ENCODE measurements around the gene SPARC.
"Not testable (repeated sequence)": the region's sequence is repeated elsewhere in the genome, so short reads cannot be mapped to it uniquely, and the experiment has no call there.

Gene SPARC

GRCh38 chr5:151680944-151681427 lies 5.7 kb downstream of the SPARC start:
- ChIA-PET POLR2A (interaction anchor here (3.1 to 16.5 kb wide), 5 partner anchors 8 to 61 kb away, joined by 24 to 383 read pairs (median 94); no protein-coding TSS in a partner anchor), CTCF (interaction anchor here (2.2 to 12.0 kb wide), 4 partner anchors 8 to 59 kb away, joined by 8 to 198 read pairs (median 24); no protein-coding TSS in a partner anchor)
- H3K4me3 ChIP-seq (ENCODE audit: low read depth, low read length): peak overlapping the region; percentile 48
- no peak for TF ChIP-seq CTCF (IDR thresholded peaks at IDR 0.05; ENCODE audit: insufficient read depth, low read length, missing control alignments)
- DNase-seq (ENCODE audit: low read depth, low spot score): no peak

- ChIA-PET POLR2A (interaction anchor here (0.6 to 16.5 kb wide), 10 partner anchors 12 to 91 kb away, joined by 3 to 383 read pairs (median 8); partner anchors contain the start of gene G3BP1), CTCF (interaction anchor here (0.7 to 12.0 kb wide), 5 partner anchors 8 to 60 kb away, joined by 3 to 198 read pairs (median 9); no protein-coding TSS in a partner anchor)
- DNase-seq (ENCODE audit: low read depth, low spot score): not testable (repeated sequence)
- H3K4me3 ChIP-seq (ENCODE audit: low read depth, low read length): peak overlapping the region; percentile 48
Measured at GRCh38 chr5:151680156-151680505, 6.6 kb downstream of the SPARC start.

GRCh38 chr5:151679421-151680155 lies 7.1 kb downstream of the SPARC start:
- peak overlapping the region; percentile 42 for H3K4me3 ChIP-seq (ENCODE audit: low read depth, low read length)
- ChIA-PET CTCF (interaction anchor here (0.7 to 12.0 kb wide), 5 partner anchors 7 to 61 kb away, joined by 3 to 198 read pairs (median 9); no protein-coding TSS in a partner anchor), POLR2A (interaction anchor here (0.7 to 16.5 kb wide), 8 partner anchors 12 to 92 kb away, joined by 3 to 383 read pairs (median 8); partner anchors contain the start of gene G3BP1)
- DNase-seq (ENCODE audit: low read depth, low spot score): no peak
- no peak for TF ChIP-seq CTCF (IDR thresholded peaks at IDR 0.05; ENCODE audit: insufficient read depth, low read length, missing control alignments)

GRCh38 chr5:151678713-151679112 lies 8.0 kb downstream of the SPARC start:
- ChIA-PET POLR2A (interaction anchor here (1.3 to 16.5 kb wide), 7 partner anchors 8 to 63 kb away, joined by 7 to 383 read pairs (median 18); partner anchors contain the start of gene SPARC), CTCF (interaction anchor here (1.1 to 12.0 kb wide), 2 partner anchors 16 to 62 kb away, joined by 3 to 198 read pairs; no protein-coding TSS in a partner anchor)
- TF ChIP-seq CTCF (IDR thresholded peaks at IDR 0.05; ENCODE audit: insufficient read depth, low read length, missing control alignments): no peak
- H3K4me3 ChIP-seq (ENCODE audit: low read depth, low read length): peak overlapping the region; percentile 42
- no peak for DNase-seq (ENCODE audit: low read depth, low spot score)

GRCh38 chr5:151677776-151678545 lies 8.8 kb downstream of the SPARC start:
- DNase-seq (ENCODE audit: low read depth, low spot score): no peak
- H3K4me3 ChIP-seq (ENCODE audit: low read depth, low read length): peak overlapping the region; percentile 42
- TF ChIP-seq CTCF (IDR thresholded peaks at IDR 0.05; ENCODE audit: insufficient read depth, low read length, missing control alignments): no peak
- ChIA-PET CTCF (interaction anchor here (1.1 to 12.0 kb wide), 3 partner anchors 15 to 62 kb away, joined by 3 to 198 read pairs (median 3); no protein-coding TSS in a partner anchor), POLR2A (interaction anchor here (0.6 to 16.5 kb wide), 6 partner anchors 9 to 64 kb away, joined by 3 to 383 read pairs (median 14); partner anchors contain the start of gene SPARC)

GRCh38 chr5:151676719-151677118 lies 10.0 kb downstream of the SPARC start:
- H3K4me3 ChIP-seq (ENCODE audit: low read depth, low read length): peak overlapping the region; percentile 16; the same call in 1 of the 2 replicates
- ChIA-PET POLR2A (interaction anchor here (1.1 to 16.5 kb wide), 6 partner anchors 8 to 65 kb away, joined by 3 to 383 read pairs (median 16); partner anchors contain the start of gene SPARC), CTCF (interaction anchor here (1.4 to 12.0 kb wide), 2 partner anchors 42 to 64 kb away, joined by 3 to 198 read pairs; no protein-coding TSS in a partner anchor)
- no peak for TF ChIP-seq CTCF (IDR thresholded peaks at IDR 0.05; ENCODE audit: insufficient read depth, low read length, missing control alignments)
- DNase-seq (ENCODE audit: low read depth, low spot score): no peak

Data from AG04449 (cell line).